Measurements from ENCODE around the gene LRP2. TPM values are rescaled to one million over a fixed set of nuclear protein-coding genes. Genes with fewer than 3 reads are reported as not detected.
"Not testable (repeated sequence)": the region's sequence is repeated elsewhere in the genome, so short reads cannot be mapped to it uniquely, and the experiment has no call there.

LRP2 gene
- total and polyA plus RNA-seq, 2 donors: 0.26 TPM; not detected in 1

- H3K36me3 ChIP-seq (ENCODE audit: insufficient read depth): no peaks in the 10 kb centered on the region
- H3K4me3 ChIP-seq (ENCODE audit: low read depth, low read length): no peak overlapping the region
- no peak for DNase-seq (ENCODE audit: extremely low spot score)
- WGBS: 71% methylated on average over 6 of the region's 6 CpGs
- no peak overlapping the region for H3K27ac ChIP-seq (ENCODE audit: low read depth)
- H3K4me1 ChIP-seq (ENCODE audit: insufficient read depth): no peaks in the 10 kb centered on the region
These were observed 31.7 kb downstream of the LRP2 start for GRCh38 chr2:169330555-169331198.

GRCh38 chr2:169329688-169330554, 32.4 kb downstream of the LRP2 start:
- WGBS: 85% methylated on average over 8 of the region's 8 CpGs
- Histone ChIP-seq H3K4me1 (ENCODE audit: insufficient read depth) (no peaks in the 10 kb centered on the region), H3K36me3 (ENCODE audit: insufficient read depth) (no peaks in the 10 kb centered on the region)

GRCh38 chr2:169328785-169329184, 33.5 kb downstream of the LRP2 start:
- Histone ChIP-seq H3K27ac (ENCODE audit: low read depth) (no peak overlapping the region), H3K4me3 (ENCODE audit: low read depth, low read length) (no peak overlapping the region), H3K36me3 (ENCODE audit: insufficient read depth) (no peaks in the 10 kb centered on the region), H3K4me1 (ENCODE audit: insufficient read depth) (no peaks in the 10 kb centered on the region)
- 90% methylated on average over 3 of the region's 3 CpGs for WGBS
- DNase-seq (ENCODE audit: extremely low spot score): no peak

More at GRCh38 chr2:169329688-169330554, 32.4 kb downstream of the LRP2 start:
- Histone ChIP-seq H3K27ac (ENCODE audit: low read depth) (no peak overlapping the region), H3K4me3 (ENCODE audit: low read depth, low read length) (no peak overlapping the region)
- DNase-seq (ENCODE audit: extremely low spot score): no peak

- not testable (repeated sequence) for H3K36me3 ChIP-seq (ENCODE audit: insufficient read depth); H3K27ac ChIP-seq (ENCODE audit: low read depth); DNase-seq (ENCODE audit: extremely low spot score); H3K4me1 ChIP-seq (ENCODE audit: insufficient read depth); H3K4me3 ChIP-seq (ENCODE audit: low read depth, low read length)
- 99% methylated on average over 24 of the region's 33 CpGs for WGBS
These were observed 34.5 kb downstream of the LRP2 start for GRCh38 chr2:169327837-169328236.

GRCh38 chr2:169325886-169326285, 36.4 kb downstream of the LRP2 start:
- not testable (repeated sequence) for H3K4me1 ChIP-seq (ENCODE audit: insufficient read depth); H3K27ac ChIP-seq (ENCODE audit: low read depth); H3K36me3 ChIP-seq (ENCODE audit: insufficient read depth); DNase-seq (ENCODE audit: extremely low spot score); H3K4me3 ChIP-seq (ENCODE audit: low read depth, low read length)
- WGBS: no CpG with 5 or more reads among the region's 4 CpGs

- no peaks in the 10 kb centered on the region for H3K4me1 ChIP-seq (ENCODE audit: insufficient read depth)
- 35% methylated on average over 5 of the region's 5 CpGs for WGBS
- no peak overlapping the region for H3K4me3 ChIP-seq (ENCODE audit: low read depth, low read length)
- H3K27ac ChIP-seq (ENCODE audit: low read depth): no peak overlapping the region
- H3K36me3 ChIP-seq (ENCODE audit: insufficient read depth): no peaks in the 10 kb centered on the region
- no peak for DNase-seq (ENCODE audit: extremely low spot score)
These were observed 37.6 kb downstream of the LRP2 start for GRCh38 chr2:169324581-169325260.

GRCh38 chr2:169323841-169324240, 38.5 kb downstream of the LRP2 start:
- no peaks in the 10 kb centered on the region for H3K4me1 ChIP-seq (ENCODE audit: insufficient read depth)
- no peak for DNase-seq (ENCODE audit: extremely low spot score)
- WGBS: 61% methylated on average over 2 of the region's 2 CpGs
- H3K4me3 ChIP-seq (ENCODE audit: low read depth, low read length): no peak overlapping the region
- H3K36me3 ChIP-seq (ENCODE audit: insufficient read depth): no peaks in the 10 kb centered on the region
- no peak overlapping the region for H3K27ac ChIP-seq (ENCODE audit: low read depth)

GRCh38 chr2:169320561-169320960, 41.8 kb downstream of the LRP2 start:
- Histone ChIP-seq H3K4me3 (ENCODE audit: low read depth, low read length) (no peak overlapping the region), H3K36me3 (ENCODE audit: insufficient read depth) (no peaks in the 10 kb centered on the region), H3K4me1 (ENCODE audit: insufficient read depth) (no peaks in the 10 kb centered on the region), H3K27ac (ENCODE audit: low read depth) (no peak overlapping the region)
- 92% methylated on average over 6 of the region's 6 CpGs for WGBS
- no peak for DNase-seq (ENCODE audit: extremely low spot score)

GRCh38 chr2:169315357-169315756, 47.0 kb downstream of the LRP2 start:
- WGBS: 84% methylated on average over 3 of the region's 3 CpGs
- Histone ChIP-seq H3K4me3 (ENCODE audit: low read depth, low read length) (no peak overlapping the region), H3K36me3 (ENCODE audit: insufficient read depth) (no peaks in the 10 kb centered on the region), H3K4me1 (ENCODE audit: insufficient read depth) (no peaks in the 10 kb centered on the region), H3K27ac (ENCODE audit: low read depth) (no peak overlapping the region)
- DNase-seq (ENCODE audit: extremely low spot score): no peak

- H3K27ac ChIP-seq (ENCODE audit: low read depth); H3K4me3 ChIP-seq (ENCODE audit: low read depth, low read length); H3K36me3 ChIP-seq (ENCODE audit: insufficient read depth); H3K4me1 ChIP-seq (ENCODE audit: insufficient read depth); DNase-seq (ENCODE audit: extremely low spot score): not testable (repeated sequence)
- 90% methylated on average over 5 of the region's 5 CpGs for WGBS
These were observed 54.0 kb downstream of the LRP2 start for GRCh38 chr2:169308349-169308748.

GRCh38 chr2:169304689-169305088, 57.6 kb downstream of the LRP2 start:
- not testable (repeated sequence) for H3K4me1 ChIP-seq (ENCODE audit: insufficient read depth); DNase-seq (ENCODE audit: extremely low spot score); H3K27ac ChIP-seq (ENCODE audit: low read depth); H3K36me3 ChIP-seq (ENCODE audit: insufficient read depth); H3K4me3 ChIP-seq (ENCODE audit: low read depth, low read length)
- 95% methylated on average over 4 of the region's 4 CpGs for WGBS

GRCh38 chr2:169303579-169304305, 58.6 kb downstream of the LRP2 start:
- 44% methylated on average over 4 of the region's 4 CpGs for whole genome bisulfite sequencing
- Histone ChIP-seq H3K27ac (ENCODE audit: low read depth) (no peak overlapping the region), H3K36me3 (ENCODE audit: insufficient read depth) (no peaks in the 10 kb centered on the region), H3K4me1 (ENCODE audit: insufficient read depth) (no peaks in the 10 kb centered on the region), H3K4me3 (ENCODE audit: low read depth, low read length) (no peak overlapping the region)
- DNase-seq (ENCODE audit: extremely low spot score): no peak

- H3K4me3 ChIP-seq (ENCODE audit: low read depth, low read length): no peak overlapping the region
These were observed 60.0 kb downstream of the LRP2 start for GRCh38 chr2:169302364-169302763.

More at GRCh38 chr2:169302364-169302763, 60.0 kb downstream of the LRP2 start:
- no peaks in the 10 kb centered on the region for H3K4me1 ChIP-seq (ENCODE audit: insufficient read depth)
- 52% methylated on average over 4 of the region's 4 CpGs for WGBS
- no peak overlapping the region for H3K27ac ChIP-seq (ENCODE audit: low read depth)
- no peaks in the 10 kb centered on the region for H3K36me3 ChIP-seq (ENCODE audit: insufficient read depth)
- no peak for DNase-seq (ENCODE audit: extremely low spot score)
